Measurements from ENCODE around the gene MYNN.

- TF ChIP-seq CTCF (IDR thresholded peaks at IDR 0.05; ENCODE audit: low read length) (peak; percentile 53), EZH2 (optimal IDR thresholded peaks at IDR 0.05; ENCODE audit: low read depth, low read length) (no peak), EZH2phosphoT487 (IDR thresholded peaks at IDR 0.05; ENCODE audit: low read length) (no peak)
Observed at GRCh38 chr3:169744366-169745054, 28.7 kb upstream of the MYNN start.

Data from MM.1S (cell line).